ENCODE results near the gene PSMA6. TPM values are rescaled to one million over a fixed set of nuclear protein-coding genes. Genes with fewer than 3 reads are reported as not detected.
A peak's percentile ranks its signal among the peaks of the same experiment; 100 is the strongest.
"Not testable (repeated sequence)": the region's sequence is repeated elsewhere in the genome, so short reads cannot be mapped to it uniquely, and the experiment has no call there.

Gene PSMA6
- total RNA-seq, 2 donors from 2014 or later = 39.6 to 43.1 TPM

DNA sequence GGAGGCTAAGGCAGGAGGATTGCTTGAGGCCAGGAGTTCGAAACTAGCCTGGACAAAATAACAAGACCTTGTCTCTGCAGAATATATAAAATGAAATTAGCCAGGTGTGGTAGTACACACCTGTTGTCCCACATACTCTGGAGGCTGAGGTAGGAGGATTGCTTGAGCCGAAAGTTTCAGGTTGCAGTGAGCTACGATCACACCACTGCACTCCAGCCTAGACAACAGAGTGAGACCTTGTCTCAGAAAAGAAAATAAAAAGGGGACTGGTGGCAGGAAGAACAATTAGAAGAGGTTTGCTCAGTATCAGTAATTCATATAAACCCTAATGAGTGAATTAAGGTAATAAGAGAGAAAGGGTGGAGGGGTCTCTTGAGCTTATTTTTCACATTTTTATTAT lies 8.0 kb downstream of the PSMA6 start:
- Histone ChIP-seq H3K36me3 (replicated peaks in 1 of 2; ENCODE audit: insufficient read depth in 1 of 2, low read depth in 2 of 2) (no peaks in the 10 kb centered on the region), H3K4me3 (no peak overlapping the region), H3K27ac (no peak overlapping the region), H3K4me1 (peaks cover 30% of the 10 kb centered on the region), H3K9me3 (no peaks in the 10 kb centered on the region), H3K27me3 (no peaks in the 10 kb centered on the region)
- ATAC-seq = no peak
- no peak for DNase-seq
- 89 to 92% methylated on average over 3 of the region's 3 CpGs for WGBS, 2 donors
- no peak for TF ChIP-seq POLR2A (IDR thresholded peaks at IDR 0.05)
- TF ChIP-seq, protein P1, sequence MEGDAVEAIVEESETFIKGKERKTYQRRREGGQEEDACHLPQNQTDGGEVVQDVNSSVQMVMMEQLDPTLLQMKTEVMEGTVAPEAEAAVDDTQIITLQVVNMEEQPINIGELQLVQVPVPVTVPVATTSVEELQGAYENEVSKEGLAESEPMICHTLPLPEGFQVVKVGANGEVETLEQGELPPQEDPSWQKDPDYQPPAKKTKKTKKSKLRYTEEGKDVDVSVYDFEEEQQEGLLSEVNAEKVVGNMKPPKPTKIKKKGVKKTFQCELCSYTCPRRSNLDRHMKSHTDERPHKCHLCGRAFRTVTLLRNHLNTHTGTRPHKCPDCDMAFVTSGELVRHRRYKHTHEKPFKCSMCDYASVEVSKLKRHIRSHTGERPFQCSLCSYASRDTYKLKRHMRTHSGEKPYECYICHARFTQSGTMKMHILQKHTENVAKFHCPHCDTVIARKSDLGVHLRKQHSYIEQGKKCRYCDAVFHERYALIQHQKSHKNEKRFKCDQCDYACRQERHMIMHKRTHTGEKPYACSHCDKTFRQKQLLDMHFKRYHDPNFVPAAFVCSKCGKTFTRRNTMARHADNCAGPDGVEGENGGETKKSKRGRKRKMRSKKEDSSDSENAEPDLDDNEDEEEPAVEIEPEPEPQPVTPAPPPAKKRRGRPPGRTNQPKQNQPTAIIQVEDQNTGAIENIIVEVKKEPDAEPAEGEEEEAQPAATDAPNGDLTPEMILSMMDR (IDR thresholded peaks at IDR 0.05) = no peak
- intact Hi-C loops (cut with DNase I) = no loop called here

- ATAC-seq; H3K4me3 ChIP-seq; H3K27me3 ChIP-seq; H3K36me3 ChIP-seq (replicated peaks in 1 of 2; ENCODE audit: insufficient read depth in 1 of 2, low read depth in 2 of 2); DNase-seq; intact Hi-C loops (cut with DNase I); H3K27ac ChIP-seq; H3K9me3 ChIP-seq: not testable (repeated sequence)
- WGBS, 2 donors = 56 to 90% methylated on average over 4 of the region's 4 CpGs
- peaks cover 28% of the 10 kb centered on the region for H3K4me1 ChIP-seq
Measured at GRCh38 chr14:35301334-35301733, 9.2 kb downstream of the PSMA6 start.

- no peaks in the 10 kb centered on the region for H3K27me3 ChIP-seq
- no peaks in the 10 kb centered on the region for H3K36me3 ChIP-seq (replicated peaks in 1 of 2; ENCODE audit: insufficient read depth in 1 of 2, low read depth in 2 of 2)
- no peak for ATAC-seq
- intact Hi-C loops (cut with DNase I) = no loop called here
- no peaks in the 10 kb centered on the region for H3K9me3 ChIP-seq
- H3K27ac ChIP-seq = no peak overlapping the region
- DNase-seq = no peak
- peaks cover 25% of the 10 kb centered on the region for H3K4me1 ChIP-seq
- no peak overlapping the region for H3K4me3 ChIP-seq
- WGBS, 2 donors = 89 to 93% methylated on average over 1 of the region's 1 CpG
- TF ChIP-seq, protein P1 (IDR thresholded peaks at IDR 0.05) = no peak
- TF ChIP-seq POLR2A (IDR thresholded peaks at IDR 0.05) = no peak
Measured at GRCh38 chr14:35301735-35302528, 9.8 kb downstream of the PSMA6 start.

DNA sequence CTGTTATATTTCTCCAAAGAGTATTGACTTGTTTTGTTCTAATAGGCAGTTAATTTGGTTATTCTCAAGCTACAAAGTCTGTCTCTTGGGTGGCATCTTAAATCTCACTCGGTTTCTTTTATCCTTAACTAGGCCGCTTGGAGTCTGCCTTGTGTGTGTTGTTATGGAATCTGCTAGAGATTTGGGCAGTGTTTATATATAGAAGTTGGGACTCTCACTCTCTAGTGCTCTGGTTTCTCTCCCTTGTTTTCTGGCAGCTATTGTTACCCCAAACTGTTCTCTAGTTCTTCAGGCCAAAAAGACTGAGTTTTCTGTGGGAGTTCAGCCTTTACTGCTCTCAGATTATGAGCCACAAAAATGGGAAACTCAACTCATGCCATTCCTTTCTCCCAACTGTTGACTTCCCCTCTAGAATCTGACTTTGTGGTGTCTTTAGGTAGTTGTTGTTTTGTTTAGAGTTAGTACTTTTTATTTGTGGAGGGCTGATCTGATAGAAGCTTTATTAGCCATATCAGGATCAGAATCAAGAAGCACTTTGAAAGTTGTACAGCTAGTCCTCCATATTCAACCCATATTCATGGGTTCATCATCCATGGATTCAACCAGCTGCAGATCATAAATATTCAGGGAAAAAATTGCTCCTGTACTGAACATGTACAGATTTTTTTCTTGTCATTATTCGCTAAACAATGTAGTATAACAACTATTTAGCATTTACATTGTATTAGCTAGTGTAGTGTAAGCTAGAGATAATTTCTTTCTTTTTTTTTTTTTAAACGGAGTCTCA lies 11.2 kb downstream of the PSMA6 start:
- H3K4me3 ChIP-seq = no peak overlapping the region
- intact Hi-C loops (cut with DNase I) = no loop called here
- H3K4me1 ChIP-seq = peaks cover 19% of the 10 kb centered on the region
- DNase-seq = no peak
- no peak for ATAC-seq
- no peak for TF ChIP-seq POLR2A (IDR thresholded peaks at IDR 0.05)
- TF ChIP-seq, protein P1 (IDR thresholded peaks at IDR 0.05) = no peak
- H3K36me3 ChIP-seq (replicated peaks in 1 of 2; ENCODE audit: insufficient read depth in 1 of 2, low read depth in 2 of 2) = no peaks in the 10 kb centered on the region
- WGBS, 2 donors = 94 to 98% methylated on average over 4 of the region's 4 CpGs
- H3K27me3 ChIP-seq = no peaks in the 10 kb centered on the region
- no peaks in the 10 kb centered on the region for H3K9me3 ChIP-seq
- no peak overlapping the region for H3K27ac ChIP-seq

DNA sequence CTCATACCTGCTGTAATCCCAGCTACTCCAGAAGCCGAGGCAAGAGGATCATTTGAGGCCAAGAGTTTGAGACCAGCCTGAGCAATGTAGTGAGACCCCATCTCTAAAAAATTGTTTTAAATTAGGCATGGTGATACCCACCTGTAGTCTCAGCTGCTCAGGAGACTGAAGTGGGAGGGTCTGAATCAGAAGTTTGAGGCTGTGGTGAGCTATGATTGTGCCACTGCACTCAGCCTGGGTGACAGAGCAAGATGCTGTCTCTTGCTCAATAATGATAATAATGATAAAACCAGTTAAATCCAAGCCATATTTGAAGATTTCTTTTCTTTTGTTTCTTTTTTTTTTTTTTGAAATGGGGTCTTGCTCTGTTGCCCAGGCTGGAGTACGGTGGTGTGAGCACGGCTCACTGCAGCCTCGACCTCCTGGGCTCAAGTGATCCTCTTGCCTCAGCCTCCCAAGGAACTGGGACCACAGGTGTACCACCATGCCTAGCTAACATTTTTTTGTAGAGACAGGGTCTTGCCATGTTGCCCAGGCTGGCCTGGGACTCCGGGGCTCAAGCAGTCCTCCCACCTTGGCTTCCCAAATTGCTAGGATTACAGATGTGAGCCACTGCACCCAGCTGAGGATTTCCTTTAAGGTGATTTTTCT lies 12.8 kb downstream of the PSMA6 start:
- Histone ChIP-seq H3K4me3 (no peak overlapping the region), H3K27ac (peak overlapping the region in 1 of 4 donors; percentile 9), H3K4me1 (peaks cover 19% of the 10 kb centered on the region), H3K9me3 (no peaks in the 10 kb centered on the region), H3K36me3 (replicated peaks in 1 of 2; ENCODE audit: insufficient read depth in 1 of 2, low read depth in 2 of 2) (peaks cover 0 to 8% of the 10 kb centered on the region in 2 donors), H3K27me3 (no peaks in the 10 kb centered on the region)
- DNase-seq (no peak), ATAC-seq (no peak)
- intact Hi-C loops (cut with DNase I) = no loop called here
- no peak for TF ChIP-seq POLR2A (IDR thresholded peaks at IDR 0.05)
- 88 to 98% methylated on average over 5 of the region's 5 CpGs for WGBS, 2 donors

All from body of pancreas (tissue), 4 donors.